H54 (cell line): ENCODE data around the gene FNDC5.
A peak's percentile ranks its signal among the peaks of the same experiment; 100 is the strongest.

ENCODE experiments used
- DNase-seq: peaks from one replicate; pipeline ENCODE4 v3.0.0; 2011; ENCODE audit warnings: low spot score, mixed read lengths; ENCODE audit not compliant: insufficient read length
- FAIRE-seq: peaks from 3 replicates; lab custom pipeline; 2011; peaks lifted over from hg19 to GRCh38; lab: Jason Lieb, UNC
- POLR2A ChIP-seq: IDR thresholded peaks from 2 replicates; pipeline ENCODE4 v1.6.1; 2011; ENCODE audit warnings: low read depth, mild to moderate bottlenecking, low read length

Gene FNDC5

DNA sequence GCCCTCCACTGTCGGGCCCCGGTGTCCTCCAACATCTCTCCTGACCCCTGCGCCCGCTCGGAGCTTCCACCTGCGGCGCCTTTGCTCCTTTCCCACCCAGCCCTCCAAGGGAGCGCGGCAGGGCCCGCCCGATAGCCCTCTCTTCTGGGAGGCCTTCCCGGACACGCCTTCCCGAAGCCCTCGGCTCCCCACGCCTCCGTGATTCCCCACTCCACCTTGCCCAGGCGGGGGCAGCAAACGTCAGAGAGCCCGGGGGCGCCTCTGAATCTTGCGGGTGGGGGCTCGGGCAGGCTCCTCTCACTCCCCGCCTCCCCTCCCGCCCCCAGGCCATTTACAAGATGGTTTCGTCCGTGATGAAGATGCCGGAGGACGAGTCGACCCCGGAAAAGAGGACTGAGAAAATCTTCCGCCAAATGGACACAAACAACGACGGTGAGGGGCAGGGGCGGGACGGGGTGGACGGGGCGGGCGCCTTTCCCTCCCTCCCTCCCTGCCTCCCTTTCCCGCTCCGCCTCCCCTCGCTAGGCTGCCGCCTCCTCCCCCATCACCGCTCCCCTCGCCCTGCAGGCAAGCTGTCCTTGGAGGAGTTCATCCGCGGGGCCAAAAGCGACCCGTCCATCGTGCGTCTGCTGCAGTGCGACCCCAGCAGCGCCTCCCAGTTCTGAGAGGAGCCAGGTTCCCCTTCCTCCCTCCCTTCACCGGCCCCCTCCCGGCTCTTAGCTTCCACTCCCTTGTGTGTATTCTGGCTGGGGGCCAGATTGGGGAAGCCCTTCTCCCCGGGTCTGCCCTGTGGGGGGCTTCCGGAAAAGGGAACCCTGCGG lies 22.7 kb upstream of the FNDC5 start:
- no peak for TF ChIP-seq POLR2A
- FAIRE-seq (no peak), DNase-seq (no peak)

DNA sequence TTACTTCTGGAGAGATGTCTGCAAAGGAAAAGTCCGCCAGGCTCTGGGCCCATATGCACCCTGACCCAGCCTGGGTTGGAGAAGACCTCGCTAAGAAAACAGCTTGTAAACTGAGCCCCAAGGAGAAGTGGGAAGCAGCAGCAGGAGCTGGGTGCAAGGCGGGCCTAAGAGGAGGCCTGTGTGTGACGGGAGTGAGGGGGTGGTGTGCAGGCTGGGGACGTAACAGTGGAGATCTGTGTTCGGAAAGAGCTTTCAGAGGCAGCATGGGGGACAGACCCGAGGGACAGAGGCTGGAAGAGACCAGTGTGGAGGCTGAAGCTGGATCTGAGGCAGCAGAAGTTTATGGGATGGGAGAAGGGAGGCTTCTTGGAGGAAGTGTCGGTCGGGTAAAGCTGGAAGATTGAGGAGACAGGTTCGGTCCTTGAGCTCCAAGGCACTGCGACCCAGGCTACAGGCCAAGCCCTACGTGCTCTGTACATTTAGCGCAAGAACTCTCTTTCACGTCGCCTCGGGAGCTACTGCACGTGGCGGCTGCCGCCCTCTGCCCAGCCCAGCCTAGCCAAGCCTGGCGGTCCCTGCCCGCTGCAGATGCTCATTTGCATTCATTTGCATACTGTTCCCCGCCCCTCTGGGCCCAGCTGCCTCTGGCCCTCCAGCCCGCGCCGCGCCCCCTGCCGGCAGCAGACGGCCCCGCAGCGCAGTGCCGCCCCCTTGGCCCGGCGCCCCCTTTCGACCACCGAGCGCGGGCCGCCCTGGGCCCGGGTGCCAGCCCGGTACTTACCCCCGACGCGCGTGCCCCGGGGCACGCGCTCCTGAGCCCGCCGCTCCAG lies 21.9 kb upstream of the FNDC5 start:
- DNase-seq (no peak), FAIRE-seq (no peak)
- TF ChIP-seq POLR2A, result no peak

DNA sequence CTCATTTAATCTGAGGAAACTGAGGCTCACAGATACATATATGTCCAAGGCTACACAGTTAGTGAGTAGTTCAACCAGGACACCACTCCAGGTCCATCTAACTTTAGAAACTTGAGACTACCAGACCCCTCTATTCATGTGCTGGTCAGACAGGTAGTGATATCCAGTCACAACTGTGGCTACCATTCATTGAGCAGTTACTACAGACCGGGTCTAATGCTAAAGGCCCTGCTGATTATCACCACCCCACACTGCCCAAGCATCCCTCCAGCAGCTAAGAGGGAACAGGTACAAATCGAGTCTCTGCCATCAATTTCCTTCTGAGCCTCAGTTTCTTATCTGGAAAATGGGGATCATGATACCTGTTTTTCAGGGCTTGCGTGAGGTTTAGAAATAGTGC lies 20.9 kb upstream of the FNDC5 start:
- FAIRE-seq, result no peak
- no peak for DNase-seq
- no peak for TF ChIP-seq POLR2A

DNA sequence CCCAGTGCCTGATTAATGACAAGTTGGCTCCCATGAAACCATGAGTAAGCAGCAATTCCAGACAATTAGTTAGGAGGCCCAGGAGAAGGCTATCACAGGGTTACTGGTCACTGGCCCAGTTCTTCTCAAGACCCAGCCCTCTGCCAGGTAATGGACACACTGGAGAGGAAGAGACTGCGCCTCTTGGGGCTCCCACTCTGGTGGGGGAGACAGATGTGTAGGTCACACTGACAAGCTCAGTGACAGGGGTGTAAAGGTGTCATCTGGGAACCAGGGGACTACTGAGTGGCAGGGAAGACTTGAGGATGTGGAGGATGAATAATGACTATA lies 20.5 kb upstream of the FNDC5 start:
- TF ChIP-seq POLR2A, result no peak
- DNase-seq, result no peak
- FAIRE-seq, result no peak

DNA sequence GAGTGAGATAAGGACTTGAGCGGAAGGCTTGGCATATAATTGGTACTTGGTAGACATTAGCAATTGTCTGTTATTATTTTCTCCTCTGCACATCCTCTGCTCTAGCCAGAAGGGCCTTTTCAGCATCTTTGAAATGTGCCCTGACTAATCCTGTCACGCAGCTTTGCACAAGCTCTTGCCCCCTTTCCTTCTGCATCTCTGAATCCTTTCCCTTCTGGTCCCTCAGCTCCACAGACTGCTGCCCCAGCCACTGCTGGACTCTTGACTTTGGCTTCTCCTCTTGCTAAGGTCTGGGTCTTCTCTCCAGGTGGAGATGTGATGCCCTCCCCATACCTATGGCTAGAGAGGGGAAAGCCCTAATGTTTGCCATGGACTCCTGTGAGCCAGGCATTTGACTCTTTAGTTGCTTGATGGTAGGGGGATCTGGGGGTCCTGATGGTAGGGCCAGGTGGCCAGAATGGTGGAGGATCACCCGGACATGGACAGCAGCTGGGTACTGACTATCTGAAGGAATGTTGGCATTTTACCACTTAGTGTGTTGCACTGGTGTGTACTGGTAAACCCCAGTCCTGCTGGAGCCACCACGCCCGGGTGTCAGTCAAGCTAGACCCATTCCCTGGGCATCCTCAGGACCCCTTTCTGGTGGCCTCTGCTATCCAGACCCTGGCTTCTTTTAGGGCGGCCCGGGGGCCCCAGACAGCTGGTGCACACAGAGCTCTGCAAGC lies 20.0 kb upstream of the FNDC5 start:
- no peak for FAIRE-seq
- no peak for TF ChIP-seq POLR2A
- DNase-seq, result no peak

DNA sequence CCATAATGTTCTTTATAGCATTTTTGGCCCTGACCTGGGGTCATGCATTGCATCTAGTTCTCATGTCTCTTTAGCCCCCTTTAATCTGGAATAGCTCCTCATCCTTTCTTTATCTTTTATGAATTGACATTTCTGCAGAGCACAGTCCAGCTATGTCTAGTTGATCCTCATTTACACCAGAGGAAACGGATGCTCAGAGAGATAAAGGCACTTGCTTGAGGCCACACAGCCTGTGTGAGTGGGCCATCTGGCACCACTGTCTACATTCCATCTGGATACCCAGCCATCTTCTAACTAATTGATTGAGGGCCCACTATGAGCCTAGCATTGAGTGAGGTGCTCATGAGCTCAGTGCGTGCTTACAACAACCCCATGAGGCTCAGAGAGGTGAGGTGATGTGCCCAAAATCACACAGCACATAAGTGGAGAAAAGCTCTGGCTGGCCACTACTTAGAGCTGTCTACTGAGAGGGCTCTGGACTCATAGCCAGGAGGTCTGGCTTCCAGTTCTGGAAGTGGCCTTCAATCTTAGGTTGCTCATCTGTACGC lies 19.1 kb upstream of the FNDC5 start:
- no peak for FAIRE-seq
- DNase-seq, result no peak
- no peak for TF ChIP-seq POLR2A

DNA sequence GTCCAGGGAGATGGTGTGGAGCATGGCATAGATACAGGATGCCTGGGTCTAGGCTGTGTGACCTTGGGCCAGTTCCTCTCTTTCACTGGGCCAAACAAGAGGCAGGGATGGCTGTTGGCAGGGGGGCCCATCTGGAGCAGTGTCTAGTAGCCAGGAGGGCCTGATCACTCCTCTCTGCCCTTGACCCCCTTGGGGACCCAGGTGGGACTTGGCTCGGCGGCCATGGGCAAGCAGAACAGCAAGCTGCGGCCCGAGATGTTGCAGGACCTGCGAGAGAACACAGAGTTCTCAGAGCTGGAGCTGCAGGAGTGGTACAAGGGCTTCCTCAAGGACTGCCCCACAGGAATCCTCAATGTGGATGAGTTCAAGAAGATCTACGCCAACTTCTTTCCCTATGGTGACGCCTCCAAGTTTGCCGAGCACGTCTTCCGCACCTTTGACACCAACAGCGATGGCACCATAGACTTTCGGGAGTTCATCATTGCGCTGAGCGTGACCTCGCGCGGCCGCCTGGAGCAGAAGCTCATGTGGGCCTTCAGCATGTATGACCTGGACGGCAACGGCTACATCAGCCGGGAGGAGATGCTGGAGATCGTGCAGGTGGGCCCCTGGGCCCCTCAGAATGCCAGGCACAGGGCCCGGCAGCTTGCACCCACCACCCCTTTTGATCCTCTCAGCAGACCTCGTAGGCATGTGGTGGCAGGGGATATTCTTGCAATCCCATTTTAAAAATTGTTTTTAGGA lies 18.1 kb upstream of the FNDC5 start:
- DNase-seq, result no peak
- FAIRE-seq, result no peak
- TF ChIP-seq POLR2A, result no peak

DNA sequence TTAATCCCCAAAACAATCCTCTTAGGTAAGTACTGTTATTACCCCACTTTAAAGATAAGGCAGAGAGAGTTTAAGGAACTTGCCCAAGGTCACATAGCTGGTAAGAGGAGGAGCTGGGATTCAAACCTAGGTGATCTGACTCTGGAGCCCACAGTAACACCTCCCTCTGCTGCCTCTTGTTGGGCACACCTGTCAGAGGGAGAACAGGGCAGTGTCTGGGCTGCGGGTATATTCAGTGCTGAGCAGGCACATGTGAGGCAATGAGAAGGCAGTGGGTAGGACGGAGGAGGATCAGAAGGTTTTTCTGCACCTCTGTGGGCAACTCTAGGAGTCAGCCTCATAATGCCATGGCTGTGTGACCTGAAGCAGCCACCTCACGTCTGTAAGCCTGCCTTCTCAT lies 17.4 kb upstream of the FNDC5 start:
- DNase-seq, result no peak
- FAIRE-seq, result no peak
- TF ChIP-seq POLR2A, result no peak

DNA sequence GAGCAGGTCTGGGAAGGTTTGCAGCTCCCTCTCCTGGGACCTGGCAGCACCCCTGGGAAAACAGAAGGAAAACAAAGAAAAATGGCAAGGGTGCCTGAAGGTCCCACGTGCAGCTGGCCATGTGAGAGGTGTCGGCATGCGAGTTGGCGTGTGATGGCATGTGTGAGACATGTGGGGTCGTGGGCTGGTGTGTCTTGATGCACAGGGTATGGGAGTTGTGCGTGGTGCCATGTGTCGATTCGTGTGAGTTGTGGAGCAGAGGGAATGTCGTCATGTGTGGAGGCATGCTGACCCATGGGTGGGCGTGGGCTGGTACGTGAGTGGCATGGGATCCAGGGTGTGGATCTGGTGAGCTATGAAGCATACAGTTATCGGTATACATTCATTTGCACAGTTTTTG lies 16.9 kb upstream of the FNDC5 start:
- no peak for TF ChIP-seq POLR2A
- DNase-seq, result no peak
- no peak for FAIRE-seq

DNA sequence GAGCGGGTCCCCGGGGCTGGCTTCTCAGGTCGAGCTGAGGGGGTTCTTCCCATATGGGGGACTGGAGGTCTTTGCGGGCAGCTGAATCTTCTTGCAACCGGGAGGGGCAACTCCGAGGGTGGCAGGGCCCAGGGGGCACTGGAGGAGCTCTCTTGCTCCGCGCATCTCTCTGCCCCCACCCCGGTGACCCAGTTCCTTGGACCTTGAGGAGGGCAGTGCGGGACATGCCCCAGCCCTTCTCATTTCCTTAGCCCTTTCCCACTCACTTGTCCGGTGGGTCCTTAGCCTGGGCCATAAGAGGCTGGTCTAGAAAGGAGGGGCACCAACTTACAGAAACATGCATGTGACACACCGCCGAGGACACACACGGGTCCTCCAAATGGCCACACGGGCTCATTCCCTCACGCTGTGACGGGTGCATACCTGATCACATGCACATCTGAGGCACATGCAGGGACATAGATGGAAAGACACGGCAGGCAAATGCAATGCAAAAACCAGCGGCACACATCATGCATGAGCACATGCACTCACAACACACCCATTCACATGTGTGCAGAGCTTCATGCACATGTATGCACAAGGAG lies 16.2 kb upstream of the FNDC5 start:
- no peak for DNase-seq
- TF ChIP-seq POLR2A, result no peak
- FAIRE-seq, result no peak

DNA sequence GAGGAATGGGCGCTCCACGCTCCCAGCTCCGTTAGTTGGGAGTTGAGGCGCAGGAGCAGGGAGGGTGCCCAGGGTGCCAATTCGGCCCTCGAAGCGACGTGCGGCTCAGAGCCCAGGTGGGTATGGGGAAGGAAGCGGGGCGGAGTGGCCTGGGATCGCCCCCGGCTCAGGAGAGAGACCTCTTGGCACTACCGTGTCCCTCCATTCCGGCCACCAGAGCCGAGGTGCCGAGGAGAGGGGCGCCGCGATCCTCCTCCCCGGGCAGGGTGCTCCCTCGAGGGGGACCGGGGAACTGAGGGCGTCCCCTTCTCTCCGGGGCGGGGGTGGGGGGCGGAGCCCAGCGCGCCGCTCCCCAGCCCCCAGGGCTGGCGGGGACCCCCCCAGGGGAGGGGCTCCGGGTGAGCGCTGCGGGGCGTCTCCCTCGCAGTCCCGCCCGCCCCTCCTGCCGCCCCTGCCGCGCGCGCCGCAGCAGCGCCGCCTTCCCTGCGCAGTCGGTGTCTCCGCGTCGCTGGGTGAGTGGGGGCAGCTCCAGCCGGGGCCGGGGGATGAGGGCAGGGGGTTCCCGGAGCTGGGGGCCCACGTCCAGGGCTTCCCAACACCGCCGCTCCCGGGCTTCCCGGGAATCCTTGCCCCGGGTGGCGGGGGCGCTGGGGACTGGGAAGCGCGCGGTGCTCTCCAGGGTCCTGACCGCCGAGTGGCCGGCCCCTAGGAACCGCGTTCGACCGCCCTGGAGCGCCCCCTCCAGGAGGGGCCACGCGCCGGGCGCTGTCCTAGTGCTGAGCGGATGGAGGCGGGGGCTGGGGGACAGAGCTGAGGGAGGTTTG lies 15.5 kb upstream of the FNDC5 start, which contains the start of gene HPCA:
Gene HPCA (plus strand): TSS at position 488 of the 824 bp plus-strand sequence. CDS start 2,408 bp downstream, outside the sequence.
- no peak for TF ChIP-seq POLR2A
- peak; percentile 73 for DNase-seq

DNA sequence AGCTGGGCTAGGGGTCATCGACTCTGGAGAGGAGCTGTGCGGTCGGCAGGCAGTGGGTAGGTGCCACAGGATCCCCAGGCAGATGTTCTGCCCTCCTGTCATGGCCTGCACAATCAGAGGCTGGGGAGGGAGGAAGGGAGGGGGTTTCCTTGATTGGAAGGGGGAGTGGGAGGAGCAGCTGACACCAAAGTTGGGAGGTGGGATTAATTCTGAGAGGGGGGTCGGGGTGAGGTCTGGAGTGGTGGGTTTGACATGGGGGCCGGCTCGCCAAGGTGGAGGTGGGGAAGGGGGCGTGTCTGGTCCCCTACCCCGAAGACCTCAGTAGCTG lies 14.9 kb upstream of the FNDC5 start:
- TF ChIP-seq POLR2A, result no peak
- FAIRE-seq (no peak), DNase-seq (no peak)

More for the DNA sequence above, 15.5 kb upstream of the FNDC5 start, which contains the start of gene HPCA:
- no peak for FAIRE-seq
